ENCODE measurements around the gene NAV1.
"Not testable (repeated sequence)": the region's sequence is repeated elsewhere in the genome, so short reads cannot be mapped to it uniquely, and the experiment has no call there.

Gene NAV1

DNA sequence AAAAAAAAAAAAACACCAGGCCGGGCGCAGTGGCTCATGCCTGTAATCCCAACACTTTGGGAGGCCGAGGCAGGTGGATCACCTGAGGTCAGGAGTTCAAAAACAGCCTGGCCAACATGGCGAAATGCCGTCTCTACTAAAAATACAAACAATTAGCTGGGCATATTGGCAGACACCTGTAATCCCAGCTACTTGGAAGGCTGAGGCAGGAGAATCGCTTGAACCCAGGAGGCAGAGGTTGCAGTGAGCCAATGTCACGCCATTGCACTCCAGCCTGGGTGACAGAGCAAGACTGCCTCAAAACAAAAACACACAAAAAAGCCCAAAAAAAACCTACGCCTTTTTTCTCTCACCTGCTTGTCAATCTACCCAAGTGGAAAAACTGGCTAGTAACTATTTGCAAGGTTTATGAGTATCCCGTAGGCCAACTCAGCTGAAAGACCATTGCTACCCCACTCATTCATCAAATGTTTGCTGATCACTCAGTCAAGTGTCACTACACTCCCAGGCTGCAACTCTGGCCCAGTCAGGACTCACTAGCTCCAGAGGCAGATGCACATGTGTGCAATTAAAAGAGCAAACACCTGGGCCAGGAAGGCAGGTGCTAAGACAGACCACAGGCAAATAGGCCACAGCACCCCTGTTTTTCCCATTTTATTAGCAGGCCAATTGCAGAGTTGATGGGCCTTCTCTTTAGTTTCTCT, 34.0 kb upstream of the NAV1 start:
- no peak for DNase-seq (ENCODE audit: low read depth in 2 of 2)

DNA sequence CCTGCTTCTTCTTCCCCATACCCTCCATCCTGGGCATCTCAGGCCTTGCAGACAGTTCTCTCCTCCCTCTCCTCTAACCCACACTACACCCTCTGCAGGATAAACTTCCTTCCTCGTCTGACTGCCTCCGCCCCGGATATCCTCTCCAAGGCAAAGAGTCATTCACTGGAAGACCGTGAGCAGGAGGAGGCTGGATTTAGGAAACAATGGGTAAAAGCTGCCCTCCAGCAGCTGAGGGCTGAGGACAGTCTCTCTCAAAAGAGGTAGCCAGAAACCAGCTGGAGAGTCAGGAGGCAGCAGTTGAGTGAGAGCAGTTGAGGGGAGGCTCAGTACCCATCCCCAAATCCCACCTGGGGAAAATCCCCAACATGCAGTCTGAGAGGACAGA, 33.4 kb upstream of the NAV1 start:
- no peak for DNase-seq (ENCODE audit: low read depth in 2 of 2)

DNA sequence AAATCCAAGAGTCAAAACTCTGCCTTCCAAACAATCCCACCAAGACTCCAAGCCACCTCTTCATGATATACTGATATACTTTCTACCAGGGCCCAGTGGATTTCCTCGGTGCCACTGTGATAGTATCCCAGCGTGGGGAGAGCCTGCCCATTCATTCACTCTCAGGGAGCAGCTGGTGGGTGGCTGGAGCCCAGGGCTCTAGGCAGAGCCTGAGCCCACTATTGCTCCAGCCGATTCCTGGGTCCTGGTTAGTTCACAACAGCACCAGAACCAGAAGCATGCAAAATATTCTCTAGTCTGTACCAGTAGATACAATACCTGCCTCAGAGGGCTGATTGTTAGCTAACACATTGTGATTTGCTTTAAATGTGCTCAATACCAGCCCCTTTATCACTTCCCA, 32.8 kb upstream of the NAV1 start:
- DNase-seq (ENCODE audit: low read depth in 2 of 2): no peak

DNA sequence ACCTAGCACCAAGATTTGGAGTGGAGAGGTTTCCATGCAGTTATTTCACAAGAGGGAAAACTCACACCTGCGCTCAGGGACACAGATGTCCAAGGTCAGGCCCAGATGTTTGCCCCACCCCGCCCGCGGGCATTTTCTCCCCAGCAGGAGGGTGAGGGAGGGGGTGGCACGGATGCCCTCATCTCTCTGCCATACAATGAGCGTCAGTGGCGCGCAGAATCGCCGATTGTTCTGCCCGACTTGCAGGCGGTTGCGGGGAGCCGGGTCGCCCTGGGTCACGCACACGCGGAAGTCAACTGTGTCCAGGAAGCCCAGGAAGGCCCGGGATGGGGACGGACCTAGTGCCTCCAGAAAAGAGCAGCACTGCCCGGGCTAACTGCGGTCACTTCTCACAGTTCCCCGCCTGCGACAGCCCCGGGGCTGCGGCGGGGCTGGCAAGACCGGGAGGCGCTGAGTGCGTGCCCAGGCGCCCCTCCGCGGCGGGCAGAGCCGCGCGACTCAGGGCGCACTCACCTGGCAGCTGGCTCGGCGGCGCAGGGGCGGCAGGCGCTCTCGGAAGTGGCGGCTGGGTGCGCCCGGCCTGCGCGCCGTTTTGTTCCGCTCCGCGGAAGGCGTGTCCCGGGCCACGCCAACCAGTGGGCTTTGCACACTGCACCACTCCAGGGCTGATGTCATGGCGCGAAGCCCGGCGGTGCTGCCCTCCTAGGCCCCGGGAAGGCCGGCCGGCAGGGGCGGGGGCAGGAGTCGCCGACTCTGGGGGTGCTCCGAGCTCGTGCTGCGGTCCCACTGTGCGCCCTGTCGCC, 32.2 kb upstream of the NAV1 start, which contains the start of gene CSRP1:
Gene CSRP1, minus strand, starts transcription at position 567 of the 803 bp plus-strand sequence. CDS start 10,820 bp downstream, outside the sequence.
- DNase-seq (ENCODE audit: low read depth in 2 of 2): peak; percentile 68 to 79

DNA sequence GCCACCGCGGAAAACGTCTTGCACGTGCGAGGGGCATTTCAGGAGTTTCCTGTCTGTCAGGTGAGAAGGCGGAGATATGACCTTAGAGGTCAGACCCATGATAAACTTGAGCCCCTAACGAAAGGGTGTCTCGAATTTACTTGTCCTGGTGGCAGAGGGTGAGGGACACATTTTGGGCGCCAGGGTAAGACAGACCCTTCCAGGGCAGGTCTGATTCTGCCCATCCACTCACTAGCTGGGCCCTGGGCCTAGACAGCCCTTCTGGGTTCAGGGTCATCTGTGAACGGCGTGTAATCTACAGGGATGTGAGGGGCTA, 31.6 kb upstream of the NAV1 start:
- no peak for DNase-seq (ENCODE audit: low read depth in 2 of 2)

DNA sequence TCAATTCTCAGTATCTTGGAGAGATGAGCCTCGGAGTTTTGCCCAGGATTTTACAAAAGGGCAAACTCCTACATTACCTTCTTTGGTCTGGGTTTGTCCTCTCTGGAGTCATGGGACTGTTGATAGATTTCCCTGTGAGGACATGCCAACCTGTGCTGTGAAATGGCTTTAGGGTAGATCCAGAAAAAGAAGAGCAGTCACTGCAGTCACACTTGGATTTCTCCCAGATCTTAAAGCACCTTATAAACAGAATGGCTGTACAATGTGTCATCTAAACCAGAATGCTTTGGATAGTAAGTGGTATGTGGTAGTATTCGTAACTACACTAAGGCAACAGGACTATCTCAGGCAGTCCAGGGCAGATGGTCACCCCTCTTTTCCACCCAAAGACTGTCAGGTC, 30.1 kb upstream of the NAV1 start:
- no peak for DNase-seq (ENCODE audit: low read depth in 2 of 2)

DNA sequence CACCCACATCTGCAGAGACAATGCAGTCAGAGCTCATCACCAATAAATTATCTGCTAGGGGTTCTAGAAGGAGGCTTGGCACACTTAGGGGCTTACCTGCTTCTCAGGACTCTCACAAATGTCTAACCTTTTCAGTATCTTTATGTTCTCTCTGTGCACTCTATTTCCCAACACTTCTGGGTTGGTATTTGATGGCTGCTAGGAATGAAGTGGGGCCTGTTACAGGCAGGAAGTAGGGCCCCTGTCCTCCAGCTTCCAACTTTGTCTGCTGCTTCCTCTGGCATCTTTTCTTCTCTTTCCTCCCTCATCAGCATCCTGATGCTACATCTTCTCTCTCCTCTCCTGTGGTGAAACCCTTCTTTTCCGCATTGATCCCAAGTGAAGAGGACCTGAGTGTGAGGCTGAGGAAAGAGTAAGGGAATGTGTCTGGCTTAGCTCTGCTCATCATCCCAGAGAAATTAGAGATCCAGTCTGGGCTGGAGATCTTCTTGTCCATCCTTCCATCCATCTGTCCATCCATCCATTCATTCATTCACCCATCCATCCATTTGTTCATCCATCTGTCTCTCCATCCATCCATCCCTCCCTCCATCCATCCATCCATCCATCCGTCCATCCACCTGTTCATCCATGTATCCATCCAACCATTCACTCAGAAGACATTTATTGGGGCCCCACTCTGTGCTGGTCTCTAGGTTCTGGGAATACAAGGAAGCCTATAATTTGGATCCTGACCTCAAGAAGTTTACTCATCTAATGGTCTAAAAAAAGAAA, 29.1 kb upstream of the NAV1 start:
- no peak for DNase-seq (ENCODE audit: low read depth in 2 of 2)

DNA sequence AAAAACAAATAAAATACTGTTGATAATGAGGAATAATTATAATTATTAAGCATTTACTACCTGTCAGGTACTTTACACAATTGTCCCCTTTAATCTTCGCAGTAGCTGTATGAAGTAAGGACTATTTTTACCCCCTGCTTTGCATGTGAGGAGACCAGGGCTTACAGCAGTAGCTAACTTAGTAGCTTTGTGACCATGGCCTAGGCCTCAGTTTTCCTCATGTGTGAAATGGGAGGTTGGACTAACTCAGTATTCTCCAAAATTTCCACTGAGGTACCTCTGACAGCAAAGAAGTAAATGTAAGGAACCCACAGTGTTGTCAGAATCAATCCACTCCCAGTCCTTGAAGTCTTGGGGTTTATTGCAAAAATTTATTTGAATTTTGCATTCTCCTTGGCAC, 28.2 kb upstream of the NAV1 start:
- no peak for DNase-seq (ENCODE audit: low read depth in 2 of 2)

DNA sequence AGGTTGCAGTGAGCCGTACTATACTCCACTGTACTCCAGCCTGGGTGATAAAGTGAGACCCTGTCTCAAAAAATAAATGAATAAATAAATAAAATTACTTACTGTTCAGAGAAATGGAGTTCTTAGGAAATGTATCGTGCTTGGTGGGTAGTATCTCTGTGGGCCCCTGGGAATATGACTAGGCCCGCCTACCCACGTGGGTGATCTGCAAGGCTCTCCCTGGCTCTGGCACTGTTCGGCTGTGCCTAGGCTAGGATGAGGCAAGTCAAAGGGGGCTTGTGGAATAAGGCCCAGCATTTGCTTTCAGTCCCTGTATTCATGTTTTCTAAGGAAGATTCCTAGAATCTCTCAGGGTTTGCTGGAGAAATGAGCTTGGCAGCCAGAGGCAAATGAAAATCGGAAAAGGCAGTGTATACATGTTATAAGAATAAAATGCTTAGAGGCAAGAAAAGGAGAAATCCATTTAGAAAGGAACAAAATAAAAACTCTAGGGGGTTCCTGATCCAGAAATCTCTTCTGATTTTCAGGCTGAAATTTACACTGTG, 27.5 kb upstream of the NAV1 start:
- DNase-seq (ENCODE audit: low read depth in 2 of 2): no peak

DNA sequence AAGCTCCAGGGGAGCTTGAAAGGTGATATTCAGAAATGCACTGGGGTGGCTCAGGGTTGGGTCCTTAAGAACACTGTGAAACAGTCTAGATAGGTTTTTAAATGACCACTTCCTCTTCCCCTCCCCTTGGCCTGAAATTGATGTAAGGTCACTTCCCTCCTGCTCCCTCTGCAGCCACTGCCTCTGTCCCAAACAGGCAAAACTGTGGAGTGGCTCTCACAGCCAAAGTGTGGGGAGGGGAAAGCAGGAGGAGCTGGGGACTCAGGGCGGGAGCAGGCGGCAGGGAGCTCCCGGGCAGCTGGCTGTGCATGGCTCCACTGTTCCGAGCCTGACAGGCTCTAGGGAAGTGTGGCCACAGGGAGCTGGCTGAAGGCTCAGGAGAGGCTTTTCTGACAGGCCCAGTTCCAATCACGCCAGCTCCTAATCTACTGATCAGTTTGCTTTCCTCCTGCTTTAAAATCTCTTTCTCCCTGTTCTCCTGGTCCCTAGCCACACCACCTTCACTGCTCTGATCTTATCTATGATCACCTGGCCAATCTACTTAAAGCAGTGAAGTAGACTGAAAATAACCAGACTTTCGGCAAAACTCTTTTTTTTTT, 26.9 kb upstream of the NAV1 start:
- no peak for DNase-seq (ENCODE audit: low read depth in 2 of 2)

DNA sequence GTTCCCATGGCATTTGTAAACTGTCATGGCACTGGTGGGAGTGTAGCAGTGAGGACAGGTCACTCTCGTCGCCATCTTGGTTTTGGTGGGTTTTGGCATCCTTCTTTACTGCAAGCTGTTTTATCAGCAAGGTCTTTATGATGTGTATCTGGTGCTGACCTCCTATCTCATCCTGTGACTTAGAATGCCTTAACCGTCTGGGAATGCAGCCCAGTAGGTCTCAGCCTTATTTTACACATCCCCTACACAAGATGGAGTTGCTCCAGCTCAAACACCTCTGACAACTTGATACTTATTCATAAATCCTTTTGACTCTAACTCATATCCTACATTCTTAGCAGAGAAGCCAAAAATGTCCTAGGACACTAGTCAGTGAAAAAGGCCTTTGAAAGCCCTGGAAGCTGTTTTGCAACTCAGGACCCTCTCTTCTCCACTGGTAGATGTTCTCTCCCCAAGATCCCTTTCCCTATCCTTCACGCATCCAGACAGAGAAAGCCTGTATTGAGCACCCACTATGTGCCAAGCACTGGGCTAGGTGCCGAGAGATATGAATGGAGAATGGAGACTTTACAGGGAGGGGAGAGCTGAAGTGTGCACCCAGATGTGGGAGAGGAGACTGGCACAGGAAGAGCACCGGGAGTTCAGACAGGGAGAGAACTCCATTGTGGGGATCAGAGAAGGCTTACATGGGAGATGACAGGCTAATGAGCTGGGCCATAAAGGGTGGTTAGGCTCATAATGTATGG, 25.3 kb upstream of the NAV1 start:
- DNase-seq (ENCODE audit: low read depth in 2 of 2): no peak

DNA sequence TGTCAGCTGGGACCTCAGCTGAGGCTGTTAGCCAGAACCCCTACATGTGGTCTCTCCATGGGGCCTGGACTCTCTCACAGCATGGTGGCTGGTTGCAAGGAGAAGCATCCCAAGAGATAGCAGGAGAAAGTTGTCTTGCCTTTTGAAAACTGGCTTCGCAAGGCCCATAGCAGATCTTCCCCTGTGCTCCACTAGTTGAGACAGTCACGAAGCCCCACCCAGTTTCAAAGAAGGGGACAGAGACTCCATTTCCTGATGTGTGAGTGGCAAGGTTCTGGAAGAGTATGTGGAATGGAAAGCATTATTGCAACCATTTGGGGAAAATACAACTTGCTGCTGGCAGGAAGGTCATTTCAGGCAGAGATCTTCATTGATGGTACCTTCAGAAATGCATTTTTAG, 24.5 kb upstream of the NAV1 start:
- DNase-seq (ENCODE audit: low read depth in 2 of 2): no peak

DNA sequence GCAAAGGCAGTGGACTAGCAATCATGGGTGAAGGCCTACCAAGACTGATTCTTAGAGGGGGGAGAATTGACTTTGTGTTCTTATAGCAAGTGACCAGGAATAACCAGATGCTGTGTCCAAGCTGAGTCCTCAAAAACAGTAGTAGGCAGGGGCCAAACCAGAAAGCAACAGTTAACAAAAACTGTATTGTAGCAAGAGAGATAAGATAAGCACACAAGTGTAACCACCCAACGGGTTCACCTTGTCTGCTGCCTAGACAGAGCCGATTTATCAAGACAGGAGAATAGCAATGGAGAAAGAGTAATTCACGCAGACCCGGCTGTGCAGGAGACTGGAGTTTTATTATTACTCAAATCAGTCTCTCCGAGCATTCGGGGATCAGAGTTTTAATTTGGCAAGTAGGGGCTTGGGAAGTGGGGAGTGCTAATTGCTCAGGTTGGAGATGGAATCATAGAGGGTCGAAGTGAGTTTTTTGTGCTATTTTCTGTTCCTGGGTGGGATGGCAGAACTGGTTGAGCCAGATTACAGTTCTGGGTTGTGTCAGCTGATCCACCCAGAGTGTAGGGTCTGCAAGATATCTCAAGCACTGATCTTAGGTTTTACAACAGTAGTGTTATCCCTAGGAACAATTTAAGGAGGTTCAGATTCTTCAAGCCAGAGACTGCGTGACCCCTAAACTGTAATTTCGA, 23.7 kb upstream of the NAV1 start:
- no peak for DNase-seq (ENCODE audit: low read depth in 2 of 2)

DNA sequence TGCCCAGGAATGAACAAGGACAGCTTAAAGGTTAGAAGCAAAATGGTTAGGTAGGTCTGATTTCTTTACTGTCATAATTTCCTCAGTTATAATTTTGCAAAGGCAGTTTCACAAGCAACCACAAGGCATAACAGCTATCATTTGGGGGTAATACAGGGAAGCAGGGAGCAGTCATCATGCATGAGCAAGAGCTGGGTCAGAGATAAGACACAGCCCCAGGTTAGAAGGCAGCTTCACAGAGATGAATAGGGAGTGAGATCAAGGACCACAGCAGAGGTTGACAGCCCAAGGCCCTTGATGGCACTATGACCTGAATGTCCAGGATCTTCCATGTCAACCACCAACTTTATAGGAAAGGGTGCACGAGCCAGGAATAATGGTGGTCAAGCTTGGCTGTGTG, 23.0 kb upstream of the NAV1 start:
- DNase-seq (ENCODE audit: low read depth in 2 of 2): no peak

DNA sequence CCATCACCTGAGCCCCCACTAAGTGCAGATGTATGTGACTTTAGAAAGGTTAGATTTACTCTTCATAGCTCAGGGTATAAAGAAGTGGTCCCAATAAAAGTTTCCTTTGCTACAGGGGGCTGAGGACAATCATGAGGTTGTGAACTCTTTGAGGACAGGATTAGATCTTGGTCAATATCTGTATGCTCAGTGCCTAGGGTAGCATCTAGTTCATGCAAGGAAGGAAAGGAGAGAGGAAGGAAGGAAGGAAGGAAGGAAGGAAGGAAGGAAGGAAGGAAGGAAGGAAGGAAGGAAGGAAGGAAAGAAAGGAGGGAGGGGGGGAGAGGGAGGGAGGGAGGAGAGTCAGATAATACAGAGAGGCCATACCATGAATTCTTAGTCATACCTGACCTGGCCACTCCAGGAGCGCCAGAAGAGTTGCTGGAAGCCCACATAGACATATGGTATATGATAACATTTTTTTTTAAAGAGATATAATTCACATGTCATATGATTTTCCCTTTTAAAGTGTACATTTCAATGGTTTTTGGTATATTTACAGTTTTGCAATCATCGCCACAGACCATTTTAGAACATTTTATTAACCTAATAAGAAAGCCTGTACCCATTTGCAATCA, 22.3 kb upstream of the NAV1 start:
- no peak for DNase-seq (ENCODE audit: low read depth in 2 of 2)

DNA sequence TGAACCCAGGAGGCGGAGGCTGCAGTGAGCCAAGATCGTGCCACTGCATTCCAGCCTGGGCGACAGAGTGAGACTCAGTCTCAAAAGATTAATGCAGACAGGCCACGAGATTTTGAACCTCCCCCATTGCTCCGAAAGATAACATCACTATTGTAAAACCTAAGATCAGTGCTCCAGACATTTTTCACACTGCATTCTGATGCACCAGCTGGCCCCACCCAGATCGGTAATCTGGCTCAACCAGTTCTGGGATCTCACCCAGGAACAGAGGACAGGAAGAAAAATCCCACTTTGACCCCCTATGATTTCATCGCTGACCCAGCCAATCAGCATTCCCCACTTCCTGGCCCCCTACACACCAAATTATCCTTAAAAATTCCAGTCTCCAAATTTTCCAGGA, 21.3 kb upstream of the NAV1 start:
- DNase-seq (ENCODE audit: low read depth in 2 of 2): no peak

DNA sequence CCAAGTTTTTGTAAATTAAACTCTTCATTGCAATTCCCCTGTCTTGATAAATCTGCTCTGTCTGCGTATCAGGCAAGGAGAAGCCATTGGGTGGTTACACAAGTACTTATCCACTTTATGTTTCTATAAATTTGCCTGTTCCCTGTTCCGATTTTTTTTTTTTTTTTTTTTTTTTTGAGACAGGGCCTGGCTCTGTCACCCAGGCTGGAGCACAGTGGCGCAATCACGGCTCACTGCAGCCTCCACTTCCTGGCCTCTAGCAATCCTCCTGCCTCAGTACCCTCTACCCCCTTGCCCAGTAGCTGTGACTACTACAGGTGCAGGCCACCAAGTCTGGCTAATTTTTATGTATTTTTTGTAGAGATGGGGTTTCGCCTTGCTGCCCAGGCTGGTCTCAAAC, 20.9 kb upstream of the NAV1 start:
- DNase-seq (ENCODE audit: low read depth in 2 of 2): no peak

DNA sequence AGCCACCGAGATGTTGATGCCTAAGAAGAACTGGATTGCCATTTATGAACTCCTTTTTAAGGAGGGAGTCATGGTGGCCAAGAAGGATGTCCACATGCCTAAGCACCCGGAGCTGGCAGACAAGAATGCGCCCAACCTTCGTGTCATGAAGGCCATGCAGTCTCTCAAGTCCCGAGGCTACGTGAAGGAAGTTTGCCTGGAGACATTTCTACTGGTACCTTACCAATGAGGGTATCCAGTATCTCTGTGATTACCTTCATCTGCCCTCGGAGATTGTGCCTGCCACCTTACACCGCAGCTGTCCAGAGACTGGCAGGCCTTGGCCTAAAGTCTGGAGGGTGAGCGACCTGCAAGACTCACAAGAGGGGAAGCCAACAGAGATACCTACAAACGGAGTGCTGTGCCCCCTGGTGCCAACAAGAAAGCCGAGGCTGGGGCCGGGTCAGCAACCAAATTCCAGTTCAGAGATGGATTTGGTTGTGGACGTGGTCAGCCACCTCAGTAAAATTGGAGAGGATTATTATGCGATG, 18.8 kb upstream of the NAV1 start:
- not testable (repeated sequence) for DNase-seq (ENCODE audit: low read depth in 2 of 2)

DNA sequence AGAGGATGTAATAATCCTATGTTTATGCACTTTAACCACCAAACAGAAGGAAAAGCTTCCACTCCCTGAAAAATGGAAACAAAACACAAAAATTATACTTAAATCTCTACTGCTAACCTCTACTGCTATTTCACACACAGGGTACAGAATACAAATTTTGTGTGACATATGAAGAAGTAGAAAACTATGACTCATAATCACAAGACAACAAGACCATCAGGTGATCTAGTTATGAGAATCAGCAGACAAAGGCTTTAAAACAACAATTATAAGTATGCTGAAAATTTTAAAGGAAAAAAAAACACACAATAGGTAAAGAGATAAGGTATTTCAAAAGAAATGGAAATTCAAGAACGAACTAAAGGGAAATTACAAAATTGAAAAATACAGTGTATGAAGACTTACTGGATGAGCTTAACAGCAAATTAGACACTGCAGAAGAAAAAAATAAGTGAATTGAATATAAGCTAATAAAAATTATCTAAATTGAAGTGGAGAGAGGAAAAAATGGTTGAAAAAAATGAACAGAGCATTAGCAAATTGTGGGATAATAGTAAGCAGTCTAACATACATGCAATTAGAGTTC, 13.6 kb upstream of the NAV1 start:
- DNase-seq (ENCODE audit: low read depth in 2 of 2): no peak

DNA sequence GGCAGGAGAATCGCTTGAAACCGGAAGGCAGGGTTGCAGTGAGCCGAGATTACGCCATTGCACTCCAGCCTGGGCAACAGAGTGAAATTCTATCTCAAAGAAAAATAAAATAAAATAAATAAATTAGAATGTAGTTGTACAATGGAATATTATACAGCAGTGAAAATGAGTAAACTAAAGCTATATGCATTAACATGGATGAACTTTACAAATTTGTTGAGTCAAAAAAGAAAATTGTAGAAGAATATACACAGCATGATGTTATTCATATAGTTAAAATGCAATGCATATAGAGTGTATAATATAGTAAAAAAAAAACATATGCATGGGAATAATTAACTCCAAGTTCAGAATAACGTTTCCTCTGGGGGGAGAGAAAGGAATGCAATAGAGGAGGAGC, 11.0 kb upstream of the NAV1 start:
- DNase-seq (ENCODE audit: low read depth in 2 of 2): no peak

Data from stimulated activated CD4-positive, alpha-beta T cell treated with anti-CD3 and anti-CD28 coated beads, Interleukin-4, amount 100 ng/mL, for 48 hours (primary cell).